Nephron progenitor cell (in vitro differentiated cells): Measurements from ENCODE around the gene PRDM2.

Source experiments
- DNase-seq: peaks from one replicate; pipeline ENCODE4 v3.0.0; 2021
- H3K27ac Mint-ChIP-seq: 2 replicates; pipeline ENCODE4 v1.8.0; 2021; ENCODE audit warnings: mild to moderate bottlenecking, moderate library complexity, mixed read lengths
- H3K27me3 Mint-ChIP-seq: 2 replicates; pipeline ENCODE4 v1.8.0; 2021; ENCODE audit warnings: mild to moderate bottlenecking, low read depth, mixed read lengths; ENCODE audit not compliant: poor library complexity
- H3K36me3 Mint-ChIP-seq: 2 replicates; pipeline ENCODE4 v1.8.0; 2021; ENCODE audit warnings: low read depth, mixed read lengths
- H3K4me1 Mint-ChIP-seq: 2 replicates; pipeline ENCODE4 v1.8.0; 2021; ENCODE audit warnings: mixed read lengths
- H3K4me3 Mint-ChIP-seq: 2 replicates; pipeline ENCODE4 v1.8.0; 2021; ENCODE audit warnings: mild to moderate bottlenecking, moderate library complexity, mixed read lengths
- H3K9me3 Mint-ChIP-seq: 2 replicates; pipeline ENCODE4 v1.8.0; 2021; ENCODE audit warnings: mild to moderate bottlenecking, moderate library complexity, mixed read lengths
- TF ChIP-seq, protein P1 (sequence below): fragments of 200-600 bp; sonication (generic); IDR thresholded peaks from 2 replicates; pipeline ENCODE4 v1.5.0; 2021; ENCODE audit warnings: antibody characterized with exemption

The PRDM2 gene

GRCh38 chr1:13694886-13695684 lies 4.9 kb upstream of the PRDM2 start:
- Mint-ChIP-seq H3K4me3 (no peak overlapping the region), H3K9me3 (peaks cover 39% of the 10 kb centered on the region), H3K4me1 (peaks cover 4% of the 10 kb centered on the region), H3K27me3 (peaks cover 26% of the 10 kb centered on the region), H3K36me3 (peaks cover 16% of the 10 kb centered on the region), H3K27ac (no peak overlapping the region)
- TF ChIP-seq, protein P1, sequence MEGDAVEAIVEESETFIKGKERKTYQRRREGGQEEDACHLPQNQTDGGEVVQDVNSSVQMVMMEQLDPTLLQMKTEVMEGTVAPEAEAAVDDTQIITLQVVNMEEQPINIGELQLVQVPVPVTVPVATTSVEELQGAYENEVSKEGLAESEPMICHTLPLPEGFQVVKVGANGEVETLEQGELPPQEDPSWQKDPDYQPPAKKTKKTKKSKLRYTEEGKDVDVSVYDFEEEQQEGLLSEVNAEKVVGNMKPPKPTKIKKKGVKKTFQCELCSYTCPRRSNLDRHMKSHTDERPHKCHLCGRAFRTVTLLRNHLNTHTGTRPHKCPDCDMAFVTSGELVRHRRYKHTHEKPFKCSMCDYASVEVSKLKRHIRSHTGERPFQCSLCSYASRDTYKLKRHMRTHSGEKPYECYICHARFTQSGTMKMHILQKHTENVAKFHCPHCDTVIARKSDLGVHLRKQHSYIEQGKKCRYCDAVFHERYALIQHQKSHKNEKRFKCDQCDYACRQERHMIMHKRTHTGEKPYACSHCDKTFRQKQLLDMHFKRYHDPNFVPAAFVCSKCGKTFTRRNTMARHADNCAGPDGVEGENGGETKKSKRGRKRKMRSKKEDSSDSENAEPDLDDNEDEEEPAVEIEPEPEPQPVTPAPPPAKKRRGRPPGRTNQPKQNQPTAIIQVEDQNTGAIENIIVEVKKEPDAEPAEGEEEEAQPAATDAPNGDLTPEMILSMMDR = no peak
- DNase-seq = no peak

DNA sequence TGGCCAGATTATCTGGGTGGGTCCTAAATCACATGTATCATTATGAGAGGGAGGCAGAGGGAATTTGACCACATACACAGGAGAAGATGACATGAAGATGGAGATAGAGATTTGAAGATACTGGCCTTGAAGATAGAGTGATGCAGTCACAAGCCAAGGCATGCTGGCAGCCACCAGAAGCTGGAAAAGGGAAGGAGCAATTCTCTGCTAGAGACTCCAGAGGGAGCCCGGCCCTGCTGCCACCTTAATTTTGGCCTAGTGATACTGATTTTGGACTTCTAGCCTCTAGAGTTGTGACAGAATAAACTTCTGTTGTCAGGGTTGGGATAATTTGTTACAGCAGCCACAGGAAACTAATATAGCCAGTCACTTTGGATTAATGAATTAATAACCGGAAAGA lies 2.2 kb upstream of the PRDM2 start:
- TF ChIP-seq, protein P1 = no peak
- H3K27ac Mint-ChIP-seq = no peak overlapping the region
- H3K4me1 Mint-ChIP-seq = peaks cover 24% of the 10 kb centered on the region
- H3K27me3 Mint-ChIP-seq = peaks cover 26% of the 10 kb centered on the region
- no peak for DNase-seq
- peaks cover 41% of the 10 kb centered on the region for H3K9me3 Mint-ChIP-seq
- H3K4me3 Mint-ChIP-seq = no peak overlapping the region
- peaks cover 25% of the 10 kb centered on the region for H3K36me3 Mint-ChIP-seq

GRCh38 chr1:13699510-13699909 lies 478 bp upstream of the PRDM2 start:
- no peak overlapping the region for H3K27ac Mint-ChIP-seq
- peaks cover 25% of the 10 kb centered on the region for H3K36me3 Mint-ChIP-seq
- H3K4me1 Mint-ChIP-seq = peaks cover 24% of the 10 kb centered on the region
- TF ChIP-seq, protein P1 = no peak
- H3K4me3 Mint-ChIP-seq = peak overlapping the region; percentile 79
- H3K9me3 Mint-ChIP-seq = peaks cover 41% of the 10 kb centered on the region
- peaks cover 22% of the 10 kb centered on the region for H3K27me3 Mint-ChIP-seq
- DNase-seq = no peak

- Mint-ChIP-seq H3K36me3 (peaks cover 25% of the 10 kb centered on the region), H3K4me3 (peak overlapping the region; percentile 96), H3K9me3 (peaks cover 41% of the 10 kb centered on the region), H3K4me1 (peaks cover 24% of the 10 kb centered on the region), H3K27me3 (peaks cover 17% of the 10 kb centered on the region), H3K27ac (peak overlapping the region; percentile 96)
- TF ChIP-seq, protein P1 = no peak
- no peak for DNase-seq
These were observed 708 bp downstream of the PRDM2 start for GRCh38 chr1:13700521-13701270.

GRCh38 chr1:13701271-13701640 lies 1.3 kb downstream of the PRDM2 start:
- Mint-ChIP-seq H3K36me3 (peaks cover 29% of the 10 kb centered on the region), H3K4me1 (peaks cover 24% of the 10 kb centered on the region), H3K9me3 (peaks cover 40% of the 10 kb centered on the region), H3K4me3 (peak overlapping the region; percentile 96), H3K27me3 (peaks cover 11% of the 10 kb centered on the region), H3K27ac (no peak overlapping the region)
- TF ChIP-seq, protein P1 = no peak
- DNase-seq = no peak
